Heart left ventricle (tissue), 16 donors: ENCODE data around the gene VCX2. TPM values are rescaled to one million over a fixed set of nuclear protein-coding genes. Genes with fewer than 3 reads are reported as not detected.
"Not testable (repeated sequence)": the region's sequence is repeated elsewhere in the genome, so short reads cannot be mapped to it uniquely, and the experiment has no call there.

Experiments
- ATAC-seq, 4 donors: fragments of 200-7000 bp; cut with Tn5 transposase; one replicate each; pipeline ENCODE4 v1.9.1; 2020 to 2022; ENCODE audit warnings: moderate library complexity in 4 of 4, mild to moderate bottlenecking in 3 of 4, moderate number of reproducible peaks in 1 of 4
- DNase-seq, 5 donors: peaks; one replicate each; pipeline ENCODE4 v3.0.0-alpha.2; 2020
- H3K27ac ChIP-seq, 12 donors: fragments of 200-600 bp; sonication (generic) in 4 of 12; one replicate each; pipeline versions ENCODE4 v1.5.0 to v1.8.0; 2016 to 2022; ENCODE audit warnings: mild to moderate bottlenecking in 2 of 12
- H3K27me3 ChIP-seq, 9 donors: fragments of 200-600 bp; sonication (generic) in 2 of 9; one replicate each; pipeline versions ENCODE4 v1.5.1 to v1.8.0; 2016 to 2022; ENCODE audit warnings: mild to moderate bottlenecking in 3 of 9
- H3K36me3 ChIP-seq, 9 donors: fragments of 200-600 bp; sonication (generic) in 2 of 9; one replicate each; pipeline versions ENCODE4 v1.5.0 to v1.8.0; 2018 to 2022; ENCODE audit warnings: mild to moderate bottlenecking in 2 of 9
- H3K4me1 ChIP-seq, 12 donors: fragments of 200-600 bp; sonication (generic) in 4 of 12; one replicate each; pipeline versions ENCODE4 v1.5.0 to v1.8.0; 2016 to 2022; ENCODE audit warnings: mild to moderate bottlenecking in 3 of 12
- H3K4me3 ChIP-seq, 12 donors: fragments of 200-600 bp; sonication (generic) in 4 of 12; one replicate each; pipeline versions ENCODE4 v1.5.0 to v1.8.0; 2017 to 2022; ENCODE audit warnings: mild to moderate bottlenecking in 9 of 12, moderate library complexity in 4 of 12
- H3K9me3 ChIP-seq, 12 donors: fragments of 200-600 bp; sonication (generic) in 4 of 12; one replicate each; pipeline versions ENCODE4 v1.5.0 to v1.8.0; 2016 to 2022; ENCODE audit warnings: mild to moderate bottlenecking in 1 of 12
- POLR2A ChIP-seq, 2 donors: fragments of 450-650 bp; IDR thresholded peaks; one replicate each; pipeline ENCODE4 v1.6.1; 2017; ENCODE audit warnings: antibody characterized with exemption in 2 of 2, mild to moderate bottlenecking in 2 of 2, moderate library complexity in 2 of 2
- WGBS, 4 donors: extraction: QIAGEN DNeasy Blood & Tissue Kit in 2 of 4; methylation state at CpG; one replicate each; pipeline versions ENCODE4 v1.1.5 to v1.1.7; 2013 to 2018; 5-methylcytosine and 5-hydroxymethylcytosine counted together
- intact Hi-C, 10 donors: fragments of 100-400 bp; cut with DNase I; formaldehyde crosslinking; loops; one replicate each; pipeline versions ENCODE4 v1.11.1 to v1.14.2; 2022
- polyA plus RNA-seq, 2 donors: library from polyadenylated mRNA; stranded (reverse); fragments of 200-250 nt; gene quantifications; one replicate each; pipeline ENCODE4 v1.2.3, GENCODE V29; 2013
- total RNA-seq, 9 donors: library from RNA; depleted of rRNA in 2 of 9; stranded (reverse); fragments of >200 nt in 2 of 9; fragmentation: NEBNext Ultra II Directional in 3 of 9; extraction: Animal tissue kit (Norgen Biotek cat#: 25700) in 3 of 9; gene quantifications; one replicate each; pipeline versions ENCODE4 v1.1.0 to v1.2.4, GENCODE V29; 2016 to 2023
- TF ChIP-seq, protein P1 (sequence below), 12 donors: fragments of 200-600 bp; sonication (generic) in 4 of 12; IDR thresholded peaks; one replicate each; pipeline versions ENCODE4 v1.5.0 to v1.8.0; 2018 to 2022; ENCODE audit warnings: antibody characterized with exemption in 12 of 12, mild to moderate bottlenecking in 5 of 12
- donor health status: ischemic (EF 13 %, LVEDD 7.1; RV severe dilation, severe dysfunction).
- donor health status: healthy with polysubstance abuse.
- donor health status: DM: no; HTN: yes; CAD: no.
- donor health status: DM: no; HTN: no; CAD: no.
- donor health status: ischemic (EF 25% LVEDD 6.9; RV normal size, moderate dysfunction).
- donor health status: ischemic (EF 25% LVEDD 5.7; RV mildly dilated, moderate dysfunction).
- donor health status: healthy.
- donor health status: DM: yes; HTN: yes; CAD: no.
- donor health status: ischemic (EF 35%, LVEDD 5.7; RV mildly dilated, moderate dysfunction).
- donor health status: nonischemic (EF 11% LVEDD 7.7; RV severe dilation, severe dysfunction).
- donor health status: DM: yes; HTN: yes; CAD: no.
- donor health status: PGD.
- donor health status: ischemic (EF 29% LVEDD 5.4; RV normal size, mild dysfunction).
- donor health status: nonischemic (EF 23%, LVEDD 6.1; RV moderate dilation, normal function).

The VCX2 gene
- total and polyA plus RNA-seq, 11 donors: not detected

DNA sequence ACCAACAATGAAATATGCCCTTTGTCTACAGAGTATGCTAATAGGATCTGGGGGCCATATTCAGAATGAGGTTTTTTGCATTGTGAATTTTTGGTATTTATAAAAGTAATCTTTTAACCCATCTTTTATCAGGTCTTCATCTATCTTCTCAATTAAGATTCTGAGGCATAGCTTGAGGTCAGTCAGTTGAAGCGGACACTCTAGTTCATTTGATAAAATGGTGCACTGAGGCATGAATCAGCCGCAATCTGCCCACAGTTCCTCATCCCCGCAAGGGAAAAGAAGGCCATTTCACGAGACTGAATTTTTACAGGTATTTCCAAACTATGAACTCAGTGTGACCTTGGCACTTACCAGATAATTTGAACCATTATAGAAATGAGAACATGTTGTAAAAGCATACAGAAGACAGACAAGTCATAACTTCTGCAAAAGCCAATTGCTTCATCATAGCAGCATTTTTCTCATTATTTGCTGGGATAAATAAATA, 19.3 kb upstream of the VCX2 start:
- Histone ChIP-seq H3K9me3 (no peaks in the 10 kb centered on the region), H3K27ac (no peak overlapping the region), H3K36me3 (no peaks in the 10 kb centered on the region), H3K4me3 (no peak overlapping the region), H3K27me3 (no peaks in the 10 kb centered on the region), H3K4me1 (no peaks in the 10 kb centered on the region)
- intact Hi-C loops: loop anchor here in 1 of 10 donors (10.0 kb wide), 1 partner anchor 196 kb away; no protein-coding TSS in a partner anchor
- TF ChIP-seq, protein P1, sequence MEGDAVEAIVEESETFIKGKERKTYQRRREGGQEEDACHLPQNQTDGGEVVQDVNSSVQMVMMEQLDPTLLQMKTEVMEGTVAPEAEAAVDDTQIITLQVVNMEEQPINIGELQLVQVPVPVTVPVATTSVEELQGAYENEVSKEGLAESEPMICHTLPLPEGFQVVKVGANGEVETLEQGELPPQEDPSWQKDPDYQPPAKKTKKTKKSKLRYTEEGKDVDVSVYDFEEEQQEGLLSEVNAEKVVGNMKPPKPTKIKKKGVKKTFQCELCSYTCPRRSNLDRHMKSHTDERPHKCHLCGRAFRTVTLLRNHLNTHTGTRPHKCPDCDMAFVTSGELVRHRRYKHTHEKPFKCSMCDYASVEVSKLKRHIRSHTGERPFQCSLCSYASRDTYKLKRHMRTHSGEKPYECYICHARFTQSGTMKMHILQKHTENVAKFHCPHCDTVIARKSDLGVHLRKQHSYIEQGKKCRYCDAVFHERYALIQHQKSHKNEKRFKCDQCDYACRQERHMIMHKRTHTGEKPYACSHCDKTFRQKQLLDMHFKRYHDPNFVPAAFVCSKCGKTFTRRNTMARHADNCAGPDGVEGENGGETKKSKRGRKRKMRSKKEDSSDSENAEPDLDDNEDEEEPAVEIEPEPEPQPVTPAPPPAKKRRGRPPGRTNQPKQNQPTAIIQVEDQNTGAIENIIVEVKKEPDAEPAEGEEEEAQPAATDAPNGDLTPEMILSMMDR (IDR thresholded peaks at IDR 0.05): no peak
- no peak for TF ChIP-seq POLR2A (IDR thresholded peaks at IDR 0.05)
- 92 to 99% (median 93%) methylated on average over 4 of the region's 4 CpGs for WGBS, 4 donors
- no peak for DNase-seq
- no peak for ATAC-seq

DNA sequence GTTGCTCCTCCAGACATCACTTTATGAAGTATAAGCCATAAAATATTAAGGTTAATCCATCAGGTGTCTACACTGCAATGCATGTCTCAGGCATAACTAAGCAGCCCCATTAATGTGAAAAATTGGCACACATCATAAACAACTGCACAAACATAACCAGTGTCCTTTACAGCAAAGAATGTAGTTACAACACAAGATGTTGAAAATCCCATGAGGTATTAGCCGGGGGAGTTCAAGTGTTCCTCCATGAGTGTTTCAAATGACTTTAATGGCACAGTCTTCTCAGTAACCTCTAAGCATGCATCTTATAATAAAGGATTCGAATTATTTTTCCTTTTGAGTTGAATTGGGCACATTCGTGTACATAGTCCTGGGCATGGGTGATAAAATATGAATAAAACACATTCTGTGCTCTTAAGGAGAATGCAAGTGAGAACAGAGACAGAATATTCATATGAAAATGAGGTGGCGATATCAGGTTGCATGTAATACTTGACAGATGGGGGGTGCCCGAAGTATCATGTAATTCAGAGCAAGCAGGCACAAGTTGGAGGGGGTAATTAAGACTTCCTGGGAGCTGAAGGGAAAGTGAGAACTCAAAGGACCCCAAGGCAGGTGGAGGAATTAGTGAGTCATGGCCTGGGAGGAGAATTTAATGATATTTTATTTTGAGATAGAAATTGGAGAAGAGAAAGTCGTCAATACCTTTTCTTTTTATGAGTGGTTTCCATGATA, 18.2 kb upstream of the VCX2 start:
- Histone ChIP-seq H3K4me1 (no peaks in the 10 kb centered on the region), H3K4me3 (no peak overlapping the region), H3K27me3 (no peaks in the 10 kb centered on the region), H3K9me3 (no peaks in the 10 kb centered on the region), H3K27ac (no peak overlapping the region), H3K36me3 (no peaks in the 10 kb centered on the region)
- intact Hi-C loops: loop anchor here in 2 of 10 donors (10.0 kb wide), 1 partner anchor 546 kb away; the partner anchor contains the start of gene ANOS1 (in 2 of the 2)
- TF ChIP-seq, protein P1 (IDR thresholded peaks at IDR 0.05): no peak
- TF ChIP-seq POLR2A (IDR thresholded peaks at IDR 0.05): no peak
- 74 to 89% (median 85%) methylated on average over 6 of the region's 6 CpGs for WGBS, 4 donors
- DNase-seq: no peak
- no peak for ATAC-seq

- H3K4me1 ChIP-seq: no peaks in the 10 kb centered on the region
- TF ChIP-seq, protein P1 (IDR thresholded peaks at IDR 0.05): no peak
- no peak for TF ChIP-seq POLR2A (IDR thresholded peaks at IDR 0.05)
Measured at GRCh38 chrX:8183346-8183745, 12.3 kb upstream of the VCX2 start.

GRCh38 chrX:8179656-8180055, 8.6 kb upstream of the VCX2 start:
- no peak for TF ChIP-seq POLR2A (IDR thresholded peaks at IDR 0.05)
- TF ChIP-seq, protein P1 (IDR thresholded peaks at IDR 0.05): peak in 7 of 12 donors; percentile 12 to 40 (median 34)
- 17 to 39% (median 25%) methylated on average over 1 of the region's 1 CpG for WGBS, 4 donors
- Histone ChIP-seq H3K4me3 (no peak overlapping the region), H3K4me1 (no peaks in the 10 kb centered on the region), H3K36me3 (no peaks in the 10 kb centered on the region), H3K27ac (no peak overlapping the region), H3K27me3 (no peaks in the 10 kb centered on the region), H3K9me3 (no peaks in the 10 kb centered on the region)
- no peak for ATAC-seq
- intact Hi-C loops: loop anchor here in 3 of 10 donors (10.0 kb wide), 2 partner anchors 555 to 565 kb away; partner anchors contain the start of gene ANOS1 (in 2 of the 3)
- DNase-seq: no peak

More at GRCh38 chrX:8183346-8183745, 12.3 kb upstream of the VCX2 start:
- Histone ChIP-seq H3K27ac (no peak overlapping the region), H3K4me3 (no peak overlapping the region), H3K36me3 (no peaks in the 10 kb centered on the region), H3K9me3 (no peaks in the 10 kb centered on the region), H3K27me3 (no peaks in the 10 kb centered on the region)
- WGBS, 4 donors: 48 to 79% (median 68%) methylated on average over 1 of the region's 1 CpG
- ATAC-seq (no peak), DNase-seq (no peak)
- intact Hi-C loops: loop anchor here in 2 of 10 donors (10.0 kb wide), 1 partner anchor 551 kb away; the partner anchor contains the start of gene ANOS1 (in 2 of the 2)

DNA sequence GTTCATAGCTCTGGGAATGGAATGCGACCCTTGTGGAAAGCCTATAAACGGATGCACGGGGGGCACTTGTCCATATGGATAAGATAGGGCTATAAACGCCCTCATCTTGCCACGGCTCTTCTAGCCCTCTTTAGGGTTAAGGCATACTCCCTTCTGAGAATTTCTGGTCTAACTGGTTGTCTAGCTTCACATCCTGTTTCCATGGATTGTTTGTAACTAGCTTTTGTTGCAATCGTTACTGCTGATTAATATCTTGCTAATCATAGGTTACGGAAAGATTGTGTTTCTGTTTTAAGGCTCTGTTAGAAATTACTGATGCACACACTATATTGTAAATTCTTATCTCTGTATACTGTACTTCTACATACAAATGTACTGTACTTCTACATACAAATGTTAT, 17.1 kb downstream of the VCX2 start:
- H3K27ac ChIP-seq, H3K27me3 ChIP-seq, intact Hi-C loops, ATAC-seq, H3K4me3 ChIP-seq, DNase-seq, H3K4me1 ChIP-seq, H3K36me3 ChIP-seq: not testable (repeated sequence)
- WGBS, 4 donors: 35 to 56% (median 40%) methylated on average over 7 of the region's 7 CpGs
- H3K9me3 ChIP-seq: peaks cover 0 to 27% (median 0%) of the 10 kb centered on the region in 12 donors
